GM04503 (cell line): ENCODE measurements around the gene ILDR1.

Experiments
- DNase-seq: peaks from one replicate; pipeline ENCODE4 v3.0.0-alpha.2; 2012; ENCODE audit warnings: low read depth

Gene ILDR1

GRCh38 chr3:122014741-122015140 lies 7.3 kb downstream of the ILDR1 start:
- DNase-seq, result no peak

- DNase-seq, result no peak
Observed at GRCh38 chr3:122013448-122013925, 8.6 kb downstream of the ILDR1 start.

- DNase-seq, result no peak
Observed at GRCh38 chr3:122012821-122013220, 9.2 kb downstream of the ILDR1 start.

- DNase-seq, result no peak
Observed at GRCh38 chr3:122011396-122011795, 10.7 kb downstream of the ILDR1 start.

- no peak for DNase-seq
Observed at GRCh38 chr3:122010506-122010905, 11.5 kb downstream of the ILDR1 start.

GRCh38 chr3:122008166-122008565 lies 13.9 kb downstream of the ILDR1 start:
- no peak for DNase-seq

- DNase-seq, result no peak
Observed at GRCh38 chr3:122006267-122006666, 15.8 kb downstream of the ILDR1 start.

GRCh38 chr3:122004991-122005565 lies 17.0 kb downstream of the ILDR1 start:
- no peak for DNase-seq

GRCh38 chr3:122004107-122004506 lies 17.9 kb downstream of the ILDR1 start:
- no peak for DNase-seq

GRCh38 chr3:122003606-122004005 lies 18.4 kb downstream of the ILDR1 start:
- DNase-seq, result no peak

GRCh38 chr3:122003112-122003511 lies 18.9 kb downstream of the ILDR1 start:
- DNase-seq, result no peak

- no peak for DNase-seq
Observed at GRCh38 chr3:122002611-122003010, 19.4 kb downstream of the ILDR1 start.

GRCh38 chr3:122001892-122002291 lies 20.2 kb downstream of the ILDR1 start:
- no peak for DNase-seq

- DNase-seq, result no peak
Observed at GRCh38 chr3:122000936-122001605, 21.0 kb downstream of the ILDR1 start.

- no peak for DNase-seq
Observed at GRCh38 chr3:121999931-122000330, 22.1 kb downstream of the ILDR1 start.

- no peak for DNase-seq
Observed at GRCh38 chr3:121998611-121999473, 23.2 kb downstream of the ILDR1 start.

- peak; percentile 6 for DNase-seq
Observed at GRCh38 chr3:121998030-121998580, 23.9 kb downstream of the ILDR1 start.

- DNase-seq, result no peak
Observed at GRCh38 chr3:121997372-121997771, 24.7 kb downstream of the ILDR1 start.

- DNase-seq, result no peak
Observed at GRCh38 chr3:121996441-121996840, 25.6 kb downstream of the ILDR1 start.

GRCh38 chr3:121995161-121996137 lies 26.6 kb downstream of the ILDR1 start:
- DNase-seq, result peak; percentile 27

- no peak for DNase-seq
Observed at GRCh38 chr3:121994551-121994950, 27.5 kb downstream of the ILDR1 start.
